Smooth muscle cell of bladder (primary cell): ENCODE data around the gene OR5H14. TPM values are rescaled to one million over a fixed set of nuclear protein-coding genes. Genes with fewer than 3 reads are reported as not detected.

Experiments
- total RNA-seq: library from RNA; depleted of rRNA; stranded (reverse); fragments of >200 nt; gene quantifications from 2 replicates; pipeline ENCODE4 v1.2.3, GENCODE V29; 2014

The OR5H14 gene
- total RNA-seq, result not detected in 2 replicates

DNA sequence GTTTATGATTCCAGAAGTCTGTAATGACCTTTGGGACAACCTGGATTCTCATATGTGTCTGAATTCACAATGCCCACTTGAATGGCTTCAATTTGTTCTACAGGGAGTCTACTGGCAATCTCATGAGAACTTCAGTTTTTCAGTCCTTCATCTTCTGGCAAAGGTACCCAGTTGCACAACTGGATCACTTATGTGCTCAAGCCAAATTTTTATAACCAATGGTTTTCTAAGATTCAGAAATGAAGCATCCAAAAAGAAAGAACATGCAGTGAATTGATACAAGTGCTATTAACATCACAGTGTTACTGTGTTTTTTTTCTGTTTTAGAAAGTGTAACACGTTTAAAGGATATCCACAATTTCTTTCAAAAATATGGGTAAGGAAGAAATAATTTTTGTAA is at the start of gene OR5H14:
OR5H14 (plus strand) TSS at position 301 of the 400 bp plus-strand sequence. CDS start 1,907 bp downstream, outside the sequence.

GRCh38 chr3:98130421-98130820 is 16.9 kb upstream of the OR5H14 start, which contains the start of gene OR5H1:
TSS of gene OR5H1 (plus strand) at chr3:98130721. CDS start at chr3:98132698, 1,977 bp downstream.

GRCh38 chr3:98166396-98166795 is 19.1 kb downstream of the OR5H14 start, which contains the start of gene OR5H15:
TSS of gene OR5H15 (plus strand) at chr3:98166696. CDS start at chr3:98168700, 2,004 bp downstream.

Other genes with a start within 250 kb of the OR5H14 start
- gene RIOX2, start 175.0 kb upstream of the OR5H14 start, total RNA-seq, result 44.6 and 83.9 TPM in 2 replicates
- gene GABRR3, start 112.2 kb upstream of the OR5H14 start, total RNA-seq, result 0.09 and 0.14 TPM in 2 replicates
- not detected in 2 replicates for gene OR5AC2, start 60.3 kb upstream of the OR5H14 start, total RNA-seq
- gene OR5H1, start 16.8 kb upstream of the OR5H14 start, total RNA-seq, result not detected in 2 replicates
- gene OR5H15, start 19.2 kb downstream of the OR5H14 start, total RNA-seq, result not detected in 2 replicates
- not detected in 2 replicates for gene OR5H6, start 116.8 kb downstream of the OR5H14 start, total RNA-seq
- gene OR5H2, start 135.0 kb downstream of the OR5H14 start, total RNA-seq, result not detected in 2 replicates
- gene OR5K4, start 206.4 kb downstream of the OR5H14 start, total RNA-seq, result not detected in 2 replicates
- not detected in 2 replicates for gene OR5K3, start 243.2 kb downstream of the OR5H14 start, total RNA-seq